Stimulated activated CD4-positive, alpha-beta T cell treated with anti-CD3 and anti-CD28 coated beads, Interleukin-2, amount 100 ng/mL, for 24 hours (primary cell): Measurements from ENCODE around the gene SLC2A3.
"Not testable (repeated sequence)": the region's sequence is repeated elsewhere in the genome, so short reads cannot be mapped to it uniquely, and the experiment has no call there.

Source experiments
- DNase-seq, 2 donors: peaks; one replicate each; pipeline ENCODE4 v3.0.0-alpha.2; 2020

The SLC2A3 gene

GRCh38 chr12:7950230-7950943 is 14.4 kb upstream of the SLC2A3 start:
- not testable (repeated sequence) for DNase-seq

- DNase-seq, result no peak
These were observed 12.7 kb upstream of the SLC2A3 start for GRCh38 chr12:7948589-7949260.

DNA sequence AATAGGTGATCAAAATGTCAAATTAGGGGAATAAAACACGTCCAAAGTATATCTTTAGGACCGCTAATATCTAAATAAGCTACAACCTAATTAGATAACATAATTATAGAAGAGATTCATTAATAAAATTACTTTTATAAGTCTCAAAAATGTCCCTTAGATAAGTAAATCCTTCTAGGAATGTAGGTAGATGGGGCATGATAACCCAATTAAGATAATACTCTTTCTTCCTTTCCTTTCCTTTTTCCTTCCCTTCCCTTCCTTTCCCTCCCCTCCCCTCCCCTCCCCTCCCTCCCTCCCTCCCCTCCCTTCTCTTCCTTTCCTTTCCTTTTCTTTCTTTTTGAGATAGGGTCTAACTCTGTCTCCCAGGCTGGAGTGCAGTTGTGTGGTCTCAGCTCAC is 11.0 kb upstream of the SLC2A3 start:
- no peak for DNase-seq

DNA sequence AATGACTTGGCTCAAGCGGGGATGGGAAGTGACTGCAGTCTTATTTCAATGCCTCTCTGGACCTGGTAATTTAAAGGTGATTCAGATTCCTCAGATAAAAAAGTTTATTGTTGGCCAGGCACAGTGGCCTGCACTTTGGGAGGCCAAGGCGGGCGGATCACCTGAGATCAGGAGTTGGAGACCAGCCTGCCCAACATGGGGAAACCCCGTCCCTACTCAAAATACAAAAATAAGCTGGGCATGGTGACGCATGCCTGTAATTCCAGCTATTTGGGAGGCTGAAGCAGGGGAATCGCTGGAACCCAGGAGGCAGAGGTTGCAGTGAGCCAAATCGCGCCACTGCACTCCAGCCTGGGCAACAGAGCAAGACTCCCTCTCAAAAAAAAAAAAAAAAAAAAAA is 8.8 kb upstream of the SLC2A3 start:
- DNase-seq, result not testable (repeated sequence)

- no peak for DNase-seq
These were observed 4.9 kb upstream of the SLC2A3 start for GRCh38 chr12:7940906-7941305.

- DNase-seq, result no peak
These were observed 2.0 kb upstream of the SLC2A3 start for GRCh38 chr12:7937833-7938506.

- peak; percentile 23 to 43 for DNase-seq
These were observed 996 bp downstream of the SLC2A3 start for GRCh38 chr12:7934889-7935492.

GRCh38 chr12:7934091-7934888 is 1.7 kb downstream of the SLC2A3 start:
- peak; percentile 27 to 38 for DNase-seq

DNA sequence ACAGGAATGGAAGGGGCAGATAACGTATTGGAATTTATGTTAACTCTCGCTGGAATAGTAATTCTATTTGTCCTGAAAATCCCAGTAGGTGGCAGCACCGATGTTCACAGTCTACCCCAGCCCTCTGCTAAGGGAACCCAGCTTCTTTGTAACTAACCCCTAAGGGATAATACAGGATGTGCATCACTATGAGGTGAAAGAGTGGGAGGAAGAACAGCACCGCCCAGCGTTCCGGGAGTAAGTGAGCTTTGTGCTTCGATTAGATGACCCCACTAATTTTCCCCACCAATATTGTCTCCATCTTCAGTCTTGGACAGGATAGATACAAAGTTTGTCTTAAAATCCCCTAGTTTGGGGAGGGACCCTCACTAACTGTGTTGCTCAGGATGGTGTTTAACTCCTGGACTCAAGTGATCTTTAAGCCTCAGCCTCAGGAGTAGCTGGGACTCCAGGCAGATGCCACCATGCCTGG is 2.7 kb downstream of the SLC2A3 start:
- peak; percentile 79 to 82 for DNase-seq

- DNase-seq, result not testable (repeated sequence)
These were observed 3.3 kb downstream of the SLC2A3 start for GRCh38 chr12:7932599-7933240.

DNA sequence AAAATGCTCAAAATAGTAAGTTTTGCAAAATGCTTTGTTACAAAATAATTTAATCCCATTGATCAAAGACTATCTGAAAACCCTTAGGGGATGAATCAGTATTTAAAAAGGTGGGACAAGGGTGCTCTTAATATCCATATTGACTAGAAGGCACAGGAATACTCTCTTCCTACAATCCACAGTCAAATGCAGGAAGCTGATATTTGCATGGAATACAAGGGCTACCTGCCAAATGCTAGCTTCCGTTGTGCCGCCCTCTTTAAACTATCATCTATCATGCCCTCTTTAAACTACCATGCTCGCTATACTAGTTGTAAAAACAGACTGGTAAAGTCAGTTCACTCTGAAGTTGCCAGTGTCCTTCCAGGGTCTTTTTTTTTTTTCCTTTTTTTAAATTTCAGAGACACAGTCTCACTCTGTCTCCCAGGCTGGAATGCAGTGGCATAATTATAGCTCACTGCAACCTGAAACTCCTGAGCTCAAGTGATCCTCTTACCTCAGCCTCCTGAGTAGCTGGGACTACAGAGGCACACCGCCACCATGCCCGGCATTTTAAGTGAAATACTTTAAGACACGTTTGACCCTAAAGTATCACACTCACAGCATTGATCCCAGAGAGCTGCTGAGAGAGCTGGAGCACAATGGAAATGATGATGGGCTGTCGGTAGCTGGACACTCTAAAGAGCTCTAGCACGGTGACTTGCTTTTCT is 6.7 kb downstream of the SLC2A3 start:
- DNase-seq, result no peak

DNA sequence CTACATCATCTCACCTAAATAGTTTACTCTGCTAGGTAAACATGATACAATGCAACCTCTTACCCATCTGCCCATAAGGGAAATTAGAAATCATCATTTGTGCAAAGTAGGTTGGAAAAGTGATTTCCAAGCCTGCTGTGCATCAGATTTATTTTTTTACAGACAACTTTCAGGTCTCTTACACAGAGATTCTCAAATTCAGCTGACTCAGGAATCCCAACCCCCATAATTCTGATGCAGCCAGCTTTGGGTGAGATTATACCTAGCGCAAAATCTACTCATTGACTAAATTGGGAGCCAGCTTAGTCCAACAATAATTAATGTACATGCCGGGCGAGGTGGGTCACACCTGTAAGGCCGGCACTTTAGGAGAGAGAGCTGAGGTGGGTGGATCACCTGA is 8.5 kb downstream of the SLC2A3 start:
- no peak for DNase-seq

GRCh38 chr12:7926068-7926666 is 9.8 kb downstream of the SLC2A3 start:
- not testable (repeated sequence) for DNase-seq

GRCh38 chr12:7923241-7924236 is 12.4 kb downstream of the SLC2A3 start:
- DNase-seq, result no peak

- not testable (repeated sequence) for DNase-seq
These were observed 14.8 kb downstream of the SLC2A3 start for GRCh38 chr12:7921181-7921580.

DNA sequence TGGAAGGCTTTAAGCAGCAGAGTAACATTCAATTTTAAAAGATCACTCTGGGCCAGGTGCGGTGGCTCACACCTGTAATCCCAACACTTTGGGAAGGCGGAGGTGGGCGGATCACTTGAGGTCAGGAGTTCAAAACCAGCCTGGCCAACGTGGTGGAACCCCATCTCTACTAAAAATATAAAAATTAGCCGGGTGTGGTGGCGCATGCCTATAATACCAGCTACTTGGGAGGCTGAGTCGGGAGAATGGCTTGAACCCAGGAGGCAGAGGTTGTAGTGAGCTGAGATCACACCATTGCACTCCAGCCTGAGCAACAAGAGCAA is 17.8 kb downstream of the SLC2A3 start:
- DNase-seq, result not testable (repeated sequence)

GRCh38 chr12:7917392-7918267 is 18.4 kb downstream of the SLC2A3 start:
- DNase-seq, result no peak

- peak in 1 of 2 donors; percentile 23 for DNase-seq
These were observed 19.1 kb downstream of the SLC2A3 start for GRCh38 chr12:7916936-7917335.
